H4 (cell line): ENCODE results near the gene HOXA11. TPM values are rescaled to one million over a fixed set of nuclear protein-coding genes. Genes with fewer than 3 reads are reported as not detected.

Experiments used
- DNase-seq: peaks from one replicate; pipeline ENCODE4 v3.0.0-alpha.2; 2015; ENCODE audit warnings: low spot score
- total RNA-seq: library from RNA; depleted of rRNA; stranded (reverse); fragments of >200 nt; shearing (Covaris generic); gene quantifications from 2 replicates; pipeline ENCODE4 v1.2.3, GENCODE V29; 2014

HOXA11 gene
- total RNA-seq, 1 experiment from 2014 or later: 0.52 TPM

DNA sequence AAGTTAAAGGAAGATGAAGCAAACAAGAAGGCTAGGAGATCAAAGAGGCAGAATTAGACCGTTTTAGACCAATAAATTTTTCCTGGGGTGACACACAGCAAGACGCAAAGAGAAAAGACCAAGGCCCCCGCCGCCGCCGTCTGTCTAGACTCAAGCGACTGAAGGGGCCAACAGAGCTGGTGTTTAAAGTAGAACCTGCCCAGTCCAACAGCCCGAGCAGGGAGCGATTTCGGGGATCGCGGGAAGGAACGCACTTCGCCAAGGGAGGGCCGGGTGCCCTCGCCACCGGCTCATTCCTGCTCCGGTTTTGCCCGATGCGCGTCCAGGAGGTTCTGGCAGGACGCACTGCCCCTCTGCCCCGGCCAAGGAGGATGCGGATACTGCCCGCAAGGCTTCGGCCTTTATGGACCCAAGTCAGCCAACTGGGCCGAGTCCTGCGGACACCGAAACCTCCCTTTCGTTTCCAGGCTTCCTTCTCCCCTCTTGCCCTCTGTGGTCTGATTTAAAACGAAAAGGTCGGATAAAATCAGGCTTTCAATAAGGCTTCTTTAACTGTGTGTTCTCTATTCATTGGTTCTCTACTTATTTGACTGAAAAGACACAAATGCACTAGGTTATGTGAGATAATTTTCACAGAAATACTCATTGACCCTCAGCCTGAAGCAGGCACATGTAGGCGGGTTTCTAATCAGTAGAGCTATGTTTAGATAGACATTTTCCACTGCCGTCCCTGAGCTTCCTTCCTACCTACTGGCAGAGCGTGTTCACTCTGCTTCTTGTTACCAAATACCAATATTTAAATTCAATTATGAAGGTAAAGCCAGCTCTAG is 26.4 kb downstream of the HOXA11 start:
- no peak for DNase-seq

DNA sequence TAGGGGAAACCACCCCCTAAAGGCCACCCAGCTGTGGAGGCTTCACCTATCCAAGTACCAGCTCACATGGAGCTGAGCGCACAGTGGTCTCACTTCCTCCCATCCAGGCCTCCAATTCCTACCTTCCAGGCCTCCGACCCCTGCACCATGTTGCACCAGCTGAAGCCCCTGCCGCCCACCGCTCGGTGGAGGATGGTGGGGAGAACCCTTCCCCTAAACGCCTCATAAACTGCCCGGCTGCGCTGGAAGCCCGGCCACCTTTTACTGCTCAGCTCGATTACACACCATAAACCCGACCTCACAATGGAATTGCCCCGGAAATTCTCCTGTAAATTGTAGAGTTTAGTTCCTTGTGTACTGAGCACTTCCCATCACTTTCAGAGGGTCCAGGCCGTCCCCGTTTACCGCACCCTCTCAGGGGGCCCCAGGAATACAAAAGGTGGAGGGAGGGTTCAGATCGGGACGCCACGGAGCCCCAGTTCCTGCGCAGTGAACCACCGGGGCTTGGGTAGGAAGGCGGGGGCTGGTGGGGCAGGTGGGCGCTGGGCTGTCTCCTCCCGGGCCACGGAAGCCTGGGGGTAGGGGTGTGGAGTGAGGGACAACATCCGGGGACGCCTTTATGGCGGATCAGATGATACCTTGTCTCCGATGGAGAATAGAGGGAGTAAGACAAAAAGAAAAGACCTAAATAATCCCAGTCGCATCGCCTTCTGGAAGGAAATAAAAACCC is 27.2 kb downstream of the HOXA11 start:
- DNase-seq: no peak

DNA sequence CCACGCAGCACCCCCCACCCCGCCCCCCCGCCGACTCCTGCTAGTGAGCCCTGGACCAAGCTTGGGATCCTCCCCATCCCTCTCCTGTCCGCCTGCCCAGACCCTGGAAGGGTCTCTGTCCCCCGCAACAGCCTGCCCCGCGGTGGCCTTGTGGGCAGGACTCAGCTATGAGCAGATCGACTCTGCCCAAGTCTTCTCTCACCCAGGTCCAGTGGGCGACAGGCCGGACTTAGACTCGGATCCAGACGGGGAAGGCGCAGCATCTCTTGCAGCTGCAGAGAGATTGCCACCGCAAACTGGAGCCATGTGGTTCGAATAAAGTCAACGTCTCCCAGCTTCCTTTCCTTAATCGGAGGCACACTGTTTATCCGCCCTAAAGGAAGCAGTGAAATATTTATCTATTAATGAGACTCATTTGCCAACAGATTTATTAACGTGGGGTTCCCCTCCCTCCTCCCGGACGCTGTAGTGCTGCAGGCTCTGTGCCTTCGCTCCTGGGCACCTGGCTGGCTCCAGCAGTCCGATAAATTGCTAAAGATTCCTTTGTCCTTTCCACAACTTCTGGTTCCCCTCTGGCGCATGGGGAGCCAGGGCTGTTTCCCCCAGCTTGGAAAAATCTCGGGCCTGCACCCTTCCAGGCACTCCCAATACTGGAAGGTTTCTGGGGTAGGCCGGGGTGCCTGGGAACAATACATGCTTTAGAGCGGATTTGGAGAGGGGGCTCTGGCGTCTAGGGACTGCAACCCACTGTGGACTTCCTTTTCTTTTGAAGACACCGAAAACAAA is 27.9 kb downstream of the HOXA11 start:
- DNase-seq: no peak

DNA sequence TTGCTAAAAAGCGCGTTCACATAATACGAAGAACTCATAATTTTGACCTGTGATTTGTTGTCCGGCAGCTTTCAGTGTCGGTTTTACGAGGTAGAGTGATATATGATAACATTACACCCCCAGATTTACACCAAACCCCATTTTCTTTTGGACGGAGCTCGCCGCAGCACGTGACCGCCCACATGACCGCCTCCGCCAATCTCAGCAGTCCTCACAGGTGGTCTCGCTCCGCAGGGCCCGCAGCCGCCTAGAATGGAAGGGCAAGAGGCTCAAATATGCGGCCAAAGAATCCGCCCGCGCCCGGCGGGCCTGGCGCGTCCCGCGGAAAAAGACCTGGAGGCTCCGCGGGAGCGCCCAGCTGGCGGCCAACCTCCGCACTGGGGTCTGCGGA is 28.5 kb downstream of the HOXA11 start, which contains the start of gene HOXA7:
Gene HOXA7 (minus strand): TSS at position 168 of the 391 bp plus-strand sequence. CDS start 130 bp downstream, at position 38.
- peak; percentile 49 for DNase-seq

DNA sequence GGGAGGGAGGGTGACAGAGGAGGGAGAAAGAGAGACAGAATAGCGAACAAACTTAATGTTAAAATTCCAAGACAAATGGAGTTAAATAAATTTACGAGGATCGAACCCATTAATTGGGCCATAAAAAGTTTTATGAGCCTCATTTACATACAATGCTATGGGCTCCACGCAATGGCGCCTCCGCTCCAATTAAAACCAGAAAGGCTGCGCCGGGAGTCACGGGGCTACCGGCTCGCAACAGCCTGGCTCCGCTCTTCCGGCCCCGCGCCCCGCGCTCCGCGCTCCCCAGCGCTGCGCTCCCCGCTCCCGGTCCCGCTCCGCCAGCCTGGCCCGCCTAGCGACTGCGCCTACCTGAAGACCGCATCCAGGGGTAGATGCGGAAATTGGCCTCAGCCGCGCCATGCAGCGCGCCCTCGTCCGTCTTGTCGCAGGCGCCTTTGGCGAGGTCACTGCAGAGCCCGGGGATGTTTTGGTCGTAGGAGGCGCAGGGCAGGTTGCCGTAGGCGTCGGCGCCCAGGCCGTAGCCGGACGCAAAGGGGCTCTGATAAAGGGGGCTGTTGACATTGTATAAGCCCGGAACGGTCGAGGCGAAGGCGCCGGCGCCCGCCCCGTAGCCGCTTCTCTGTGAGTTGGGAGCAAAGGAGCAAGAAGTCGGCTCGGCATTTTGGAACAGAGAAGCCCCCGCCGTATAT is 29.1 kb downstream of the HOXA11 start:
- no peak for DNase-seq

DNA sequence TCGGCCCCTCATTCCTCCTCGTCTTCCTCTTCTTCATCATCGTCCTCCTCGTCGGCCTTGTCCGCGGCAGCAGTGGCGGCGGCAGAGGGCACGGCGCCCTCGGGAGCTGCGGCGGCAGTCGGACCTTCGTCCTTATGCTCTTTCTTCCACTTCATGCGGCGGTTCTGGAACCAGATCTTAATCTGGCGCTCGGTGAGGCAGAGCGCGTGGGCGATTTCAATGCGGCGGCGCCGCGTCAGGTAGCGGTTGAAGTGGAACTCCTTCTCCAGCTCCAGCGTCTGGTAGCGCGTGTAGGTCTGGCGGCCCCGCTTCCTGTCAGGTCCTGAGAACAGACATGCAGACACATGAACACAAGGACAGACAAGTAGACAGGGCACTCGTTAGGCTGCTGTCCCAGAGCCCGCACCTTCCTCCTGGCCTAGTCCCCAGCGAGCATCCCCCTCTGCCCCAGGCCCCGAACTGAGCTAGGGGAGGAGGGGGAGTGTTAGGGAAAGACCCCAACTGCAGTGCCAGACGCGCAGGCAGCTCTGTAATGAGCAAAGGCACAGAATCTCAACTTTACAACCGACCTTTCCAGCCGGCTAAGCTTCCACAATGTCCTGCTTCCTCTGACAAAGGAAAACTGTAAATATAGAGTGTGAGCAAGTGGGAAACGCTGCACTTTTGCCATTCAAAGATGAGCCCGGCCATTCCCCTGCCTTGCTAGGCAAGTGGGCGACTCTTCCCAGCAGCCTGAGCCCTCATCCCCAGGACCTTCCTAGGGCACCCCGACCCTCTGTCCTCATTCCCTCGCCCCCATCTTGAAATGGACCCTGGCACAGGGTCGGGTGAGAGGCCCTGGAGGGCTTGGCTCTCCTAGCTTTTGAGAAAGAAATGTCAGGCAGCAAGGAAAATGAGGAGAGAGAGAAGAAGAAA is 29.9 kb downstream of the HOXA11 start:
- DNase-seq: no peak

DNA sequence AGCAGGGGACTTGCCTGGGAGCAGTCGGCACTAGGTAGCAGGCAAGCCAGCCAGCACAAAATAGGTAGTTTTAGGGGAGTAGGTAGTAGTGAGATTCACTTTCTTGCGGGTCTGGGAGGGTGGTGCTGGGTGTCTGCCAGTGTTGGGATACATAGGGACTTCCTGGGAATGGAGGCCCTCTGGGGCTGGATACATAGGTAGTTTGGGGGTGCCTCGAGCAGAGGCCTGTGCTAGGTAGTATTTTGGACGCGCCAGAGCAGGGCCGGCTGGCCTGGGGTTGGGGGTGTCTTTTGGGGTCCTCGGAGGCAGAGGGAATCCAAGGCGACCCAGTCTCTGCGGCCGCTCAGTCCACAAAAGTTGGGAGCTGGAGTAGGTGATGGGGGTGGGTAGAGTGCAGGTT is 30.7 kb downstream of the HOXA11 start:
- DNase-seq: no peak

DNA sequence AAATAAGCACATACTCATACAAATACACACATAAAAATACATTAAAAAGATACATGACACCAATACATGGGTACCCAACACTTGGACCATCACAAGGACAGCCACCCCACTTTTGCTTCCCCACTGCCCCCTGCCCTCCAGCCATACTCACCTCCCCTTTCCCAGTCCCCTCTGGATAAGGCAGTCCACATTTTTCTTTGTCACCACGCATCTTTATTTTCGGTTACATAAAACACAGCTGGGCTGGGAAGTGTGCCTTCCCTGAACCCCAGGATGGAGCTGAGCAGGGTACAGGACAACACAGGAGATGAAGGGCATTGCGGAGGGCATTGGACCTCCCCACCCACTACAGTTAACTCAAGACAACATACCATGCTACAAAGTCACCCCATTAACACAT is 31.5 kb downstream of the HOXA11 start:
- no peak for DNase-seq

DNA sequence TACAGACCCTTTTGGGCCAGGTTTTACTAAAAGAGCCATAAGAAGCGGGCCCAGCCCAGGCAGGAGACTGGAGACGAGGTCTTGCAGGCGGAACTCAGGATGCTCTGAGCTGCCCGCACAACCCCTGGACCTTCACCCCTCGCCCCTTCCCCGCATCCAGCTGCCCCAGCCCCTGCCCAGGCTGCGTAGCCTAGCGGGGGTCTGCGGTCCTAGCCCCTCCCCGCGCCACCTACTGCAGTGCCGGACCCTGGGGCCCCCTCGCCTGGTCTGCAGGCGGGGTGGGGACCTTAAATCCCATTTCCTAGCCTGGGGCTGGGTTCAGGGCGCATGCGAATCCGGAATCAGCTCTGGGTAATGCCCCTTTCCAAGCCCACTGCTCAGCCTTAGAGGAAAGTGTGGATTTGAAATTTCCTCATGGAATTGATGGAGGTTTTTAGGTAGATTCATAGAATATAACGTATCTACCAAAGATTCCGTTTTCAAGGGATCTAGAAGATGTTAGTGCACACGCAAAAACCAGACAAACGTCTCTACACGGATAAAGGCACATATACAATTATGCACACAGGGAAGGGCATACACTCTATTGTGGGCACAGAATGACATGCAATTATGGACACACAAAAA is 32.1 kb downstream of the HOXA11 start:
- DNase-seq: no peak

DNA sequence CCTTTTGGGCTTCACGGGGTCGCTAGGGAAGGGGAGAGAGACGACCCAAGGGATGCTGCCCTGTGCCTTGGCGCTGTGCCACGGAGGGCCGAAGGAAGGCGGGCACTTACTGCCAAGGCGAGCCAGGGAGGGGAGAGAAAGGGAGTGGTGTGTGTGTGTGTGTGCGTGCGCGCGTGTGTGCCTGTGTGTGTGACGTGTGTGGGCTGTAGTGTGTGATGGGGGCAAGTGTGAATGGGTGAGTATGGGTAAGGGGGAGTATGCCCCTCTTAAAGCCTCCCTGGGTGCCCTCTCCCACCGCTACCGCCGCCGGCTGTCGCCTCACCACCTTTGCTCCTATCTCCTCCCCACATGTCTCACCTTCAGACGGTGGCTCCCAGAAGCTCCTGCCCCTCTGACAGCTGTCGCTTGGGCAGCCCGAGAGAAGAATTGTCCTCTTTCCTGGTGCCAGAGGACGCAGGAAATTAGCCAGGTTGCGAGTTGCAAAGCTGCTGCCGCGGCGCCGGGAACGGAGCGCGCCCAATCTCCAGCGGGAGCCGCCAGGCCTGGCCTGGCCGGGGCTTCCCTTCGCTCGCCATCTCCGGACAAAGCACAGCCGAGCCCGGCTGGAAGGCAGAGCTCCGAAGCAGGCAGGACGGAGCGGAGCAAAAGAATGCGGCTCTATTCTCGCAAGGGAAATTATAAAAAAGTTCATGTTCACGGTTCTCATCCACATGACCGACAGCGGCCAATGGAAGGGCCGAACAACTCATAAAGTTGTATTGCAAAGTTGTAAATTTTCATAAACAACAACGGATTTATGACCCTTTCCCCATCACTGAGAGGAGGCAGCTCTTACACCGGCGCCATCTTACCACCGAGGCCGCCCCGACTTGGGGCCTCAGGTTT is 32.9 kb downstream of the HOXA11 start, which contains the start of gene HOXA3:
Gene HOXA3 (minus strand): TSS at position 653 of the 885 bp plus-strand sequence. CDS start 41,943 bp downstream, outside the sequence.
- no peak for DNase-seq

DNA sequence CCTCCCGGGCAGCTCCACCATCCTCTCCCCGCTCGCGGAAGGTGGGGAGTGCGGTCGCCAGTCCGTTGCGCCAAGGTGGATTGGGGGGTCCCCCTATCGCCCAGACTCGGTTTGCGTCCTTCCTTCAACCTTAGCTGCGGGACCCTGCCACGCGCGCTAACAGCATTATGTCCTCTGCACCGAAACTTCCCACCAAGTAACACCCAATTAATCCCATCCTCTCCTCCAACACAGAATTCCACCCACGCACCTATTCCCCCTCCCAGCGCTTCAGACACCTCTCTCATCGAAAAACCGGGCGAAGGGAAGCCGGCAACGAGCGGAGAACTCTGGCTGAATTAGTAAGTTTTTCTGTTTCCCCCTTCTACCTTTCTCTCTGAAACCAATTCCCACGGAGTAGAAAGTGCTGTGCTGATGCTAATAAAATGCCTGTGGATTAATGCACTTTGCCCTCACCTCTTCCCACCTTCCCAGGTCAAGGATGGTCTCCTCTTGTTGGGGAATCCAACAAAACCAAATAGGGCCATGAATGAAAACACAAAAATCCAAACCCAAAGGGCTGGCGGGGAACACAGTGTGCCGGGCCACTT is 33.6 kb downstream of the HOXA11 start:
- no peak for DNase-seq

DNA sequence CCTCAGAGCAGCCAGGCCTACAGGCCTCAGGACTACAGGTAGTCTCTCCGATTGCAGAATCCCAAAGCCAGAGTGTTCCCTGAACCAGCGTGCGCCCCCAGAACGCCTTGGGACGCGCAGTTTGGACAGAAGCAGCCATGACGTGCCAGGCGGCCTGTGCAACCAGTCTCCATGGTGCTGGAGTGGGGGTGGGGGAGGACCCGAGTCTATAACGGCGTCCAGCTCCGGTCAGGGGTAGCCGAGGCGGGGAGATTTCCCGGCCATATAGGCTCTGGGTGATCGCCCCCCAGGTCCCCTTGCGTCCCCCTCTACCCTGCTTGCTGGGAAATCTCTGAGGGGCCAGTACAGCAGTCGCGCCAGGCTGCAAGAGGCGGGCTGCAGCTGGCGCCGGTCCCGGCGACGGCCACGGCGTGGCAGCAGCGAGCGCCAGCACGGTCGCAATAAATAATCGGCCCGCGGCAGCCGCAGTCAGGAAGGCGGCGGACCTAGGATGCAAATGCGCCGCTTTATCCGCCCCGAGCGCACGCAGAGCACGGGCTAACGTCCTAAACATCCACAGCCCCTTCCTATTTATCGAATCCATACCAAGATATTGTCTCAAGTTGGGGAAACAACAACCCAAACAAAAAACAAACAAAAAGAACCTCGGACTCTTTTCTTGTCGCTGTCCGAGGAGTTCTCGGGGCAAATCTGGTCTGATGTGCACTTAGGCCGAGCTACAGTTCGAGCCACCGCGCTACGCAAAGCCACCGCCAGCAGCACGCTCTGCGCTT is 34.3 kb downstream of the HOXA11 start:
- peak; percentile 82 for DNase-seq

DNA sequence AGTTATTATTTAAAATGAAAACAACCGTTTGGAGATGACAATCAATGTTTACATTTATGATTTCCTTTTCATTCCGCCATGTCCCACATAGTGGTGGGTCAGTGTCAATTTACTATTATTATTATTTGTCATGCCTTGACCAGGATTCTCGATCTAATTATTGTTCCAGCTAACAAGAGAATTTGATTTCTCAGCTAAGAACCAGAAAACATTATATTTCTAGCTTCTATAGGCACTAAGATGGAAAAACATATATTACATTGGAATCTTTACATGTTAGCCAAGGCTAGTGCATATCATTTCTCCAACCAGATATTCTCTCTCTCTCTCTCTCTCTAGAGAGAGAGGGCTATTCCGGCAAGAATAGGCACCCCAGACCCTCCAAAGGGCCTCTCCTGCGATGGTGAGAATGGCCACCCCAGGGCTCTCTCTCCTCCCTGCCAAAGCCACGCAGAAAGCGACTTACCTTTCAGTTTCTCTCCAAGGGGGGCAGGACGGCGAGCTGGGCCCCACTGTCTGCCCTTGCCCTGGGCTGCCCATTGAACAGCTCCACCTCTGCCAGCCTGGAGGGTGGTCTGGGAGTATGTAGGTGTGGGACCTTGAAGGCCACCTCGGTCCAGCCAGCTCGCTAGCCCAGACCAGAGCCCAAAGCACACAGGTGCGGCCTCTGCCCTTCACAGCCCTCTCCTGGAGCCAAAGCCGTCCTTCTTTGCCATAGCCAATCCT is 35.0 kb downstream of the HOXA11 start:
- no peak for DNase-seq

DNA sequence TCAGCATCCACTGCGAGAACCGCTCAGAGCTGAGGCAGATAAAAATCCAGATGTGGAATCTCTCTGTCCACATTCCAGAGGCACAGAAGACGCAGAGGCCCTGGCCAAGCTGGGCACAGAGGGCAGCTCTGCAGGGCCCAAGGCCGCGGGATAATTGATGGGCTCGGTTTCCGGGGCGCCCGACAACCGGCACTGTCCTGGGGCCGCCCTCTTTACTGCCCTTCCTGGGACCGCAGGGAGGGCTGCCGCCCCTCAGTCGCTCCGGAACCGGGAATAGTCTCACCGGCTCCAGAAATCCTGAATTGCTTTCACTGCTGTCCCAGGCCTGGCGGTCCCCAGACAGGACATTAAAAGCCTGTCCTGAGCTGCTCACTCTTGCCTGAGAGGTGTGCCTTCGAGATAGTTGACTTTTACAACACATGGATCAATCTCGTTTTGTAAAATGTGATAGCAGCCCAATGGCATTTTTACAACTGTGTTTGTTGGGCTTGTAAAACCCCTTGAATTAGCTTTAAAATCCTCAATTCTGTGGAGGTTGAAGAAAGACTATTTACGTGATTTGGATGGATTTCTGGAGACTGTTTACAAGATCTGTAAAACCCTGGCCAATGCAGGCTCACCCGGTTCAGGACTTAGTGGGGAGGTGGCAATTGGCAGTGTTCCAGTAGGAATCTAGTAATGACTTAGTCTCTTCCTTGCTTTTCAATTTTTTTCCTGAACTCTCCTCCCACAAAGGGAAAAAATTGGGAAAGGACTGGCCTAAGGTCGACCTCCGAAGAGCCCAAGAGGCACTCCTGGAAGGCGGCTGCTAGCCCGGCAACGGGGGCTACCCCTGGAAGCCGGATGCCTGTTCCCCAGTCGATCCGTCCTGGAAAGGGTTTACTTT is 36.0 kb downstream of the HOXA11 start:
- peak; percentile 52 for DNase-seq

DNA sequence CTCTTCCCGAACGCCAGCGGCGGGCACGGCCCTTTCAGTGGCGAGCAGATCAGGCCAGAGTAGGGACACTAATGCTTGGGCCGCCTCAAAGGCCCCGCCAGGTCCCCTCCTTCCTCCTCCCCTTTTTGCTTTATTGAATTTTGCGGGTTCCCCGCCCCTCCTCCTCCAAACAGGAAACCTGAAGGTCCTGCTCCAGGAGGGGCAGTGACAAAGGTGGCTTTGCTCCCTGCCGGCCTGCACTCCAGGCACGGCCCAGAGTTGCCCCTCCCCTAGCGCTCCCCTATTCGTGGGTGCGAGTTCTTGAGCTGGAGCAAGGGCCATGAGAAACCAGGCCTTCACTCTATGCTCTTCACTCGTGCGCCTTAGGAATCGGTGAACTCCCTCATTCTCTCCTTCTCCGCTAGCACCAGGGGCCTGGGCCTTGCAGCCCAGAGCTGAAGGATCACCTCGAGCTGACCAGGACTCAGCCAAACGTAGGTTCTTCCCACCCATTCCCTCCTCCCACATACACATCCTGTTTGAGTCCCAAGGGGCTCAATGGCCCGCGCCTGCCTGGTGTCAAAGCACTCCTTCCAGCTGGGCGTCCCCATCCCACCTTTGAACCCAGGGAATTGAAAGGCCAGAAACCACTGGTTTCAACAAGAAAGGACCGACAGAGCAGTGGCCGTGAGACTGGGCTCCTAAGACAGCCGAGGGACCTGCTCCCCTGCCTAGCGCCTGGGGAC is 36.8 kb downstream of the HOXA11 start:
- no peak for DNase-seq
